Measurements from ENCODE around the gene VAV2. TPM values are rescaled to one million over a fixed set of nuclear protein-coding genes. Genes with fewer than 3 reads are reported as not detected.

The VAV2 gene
- total RNA-seq, 1 donor from 2014 or later, result 80.6 TPM

DNA sequence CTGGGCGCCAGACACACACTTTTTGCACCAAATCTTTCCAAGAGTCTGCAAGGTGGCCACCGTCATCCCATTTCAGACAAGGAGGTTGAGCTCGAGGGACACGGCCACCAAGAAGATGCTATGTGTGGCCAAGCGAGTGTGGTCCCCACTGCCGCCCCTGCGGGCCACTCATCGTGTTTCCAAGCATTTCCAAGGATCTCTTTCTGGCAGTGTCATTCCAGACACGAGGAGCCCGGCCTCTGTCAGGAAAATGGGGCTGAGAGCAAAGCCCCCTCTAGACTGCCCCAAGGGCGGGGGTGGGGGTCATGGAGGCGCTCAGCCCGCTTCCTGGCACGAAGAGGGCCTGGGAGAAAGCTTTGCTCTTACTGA, 10.6 kb downstream of the VAV2 start:
- DNase-seq (ENCODE audit: low spot score, unreplicated experiment), result no peak
- H3K27me3 Mint-ChIP-seq, result no peaks in the 10 kb centered on the region
- H3K36me3 Mint-ChIP-seq (ENCODE audit: insufficient read depth), result no peaks in the 10 kb centered on the region
- no peak overlapping the region for H3K27ac Mint-ChIP-seq
- TF ChIP-seq, protein P1, sequence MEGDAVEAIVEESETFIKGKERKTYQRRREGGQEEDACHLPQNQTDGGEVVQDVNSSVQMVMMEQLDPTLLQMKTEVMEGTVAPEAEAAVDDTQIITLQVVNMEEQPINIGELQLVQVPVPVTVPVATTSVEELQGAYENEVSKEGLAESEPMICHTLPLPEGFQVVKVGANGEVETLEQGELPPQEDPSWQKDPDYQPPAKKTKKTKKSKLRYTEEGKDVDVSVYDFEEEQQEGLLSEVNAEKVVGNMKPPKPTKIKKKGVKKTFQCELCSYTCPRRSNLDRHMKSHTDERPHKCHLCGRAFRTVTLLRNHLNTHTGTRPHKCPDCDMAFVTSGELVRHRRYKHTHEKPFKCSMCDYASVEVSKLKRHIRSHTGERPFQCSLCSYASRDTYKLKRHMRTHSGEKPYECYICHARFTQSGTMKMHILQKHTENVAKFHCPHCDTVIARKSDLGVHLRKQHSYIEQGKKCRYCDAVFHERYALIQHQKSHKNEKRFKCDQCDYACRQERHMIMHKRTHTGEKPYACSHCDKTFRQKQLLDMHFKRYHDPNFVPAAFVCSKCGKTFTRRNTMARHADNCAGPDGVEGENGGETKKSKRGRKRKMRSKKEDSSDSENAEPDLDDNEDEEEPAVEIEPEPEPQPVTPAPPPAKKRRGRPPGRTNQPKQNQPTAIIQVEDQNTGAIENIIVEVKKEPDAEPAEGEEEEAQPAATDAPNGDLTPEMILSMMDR (IDR thresholded peaks at IDR 0.05; ENCODE audit: unreplicated experiment), result no peak
- peaks cover 45% of the 10 kb centered on the region for H3K4me1 Mint-ChIP-seq (ENCODE audit: low read depth)
- H3K9me3 Mint-ChIP-seq (ENCODE audit: low read depth), result no peaks in the 10 kb centered on the region
- no peak overlapping the region for H3K4me3 Mint-ChIP-seq (ENCODE audit: low read depth)

DNA sequence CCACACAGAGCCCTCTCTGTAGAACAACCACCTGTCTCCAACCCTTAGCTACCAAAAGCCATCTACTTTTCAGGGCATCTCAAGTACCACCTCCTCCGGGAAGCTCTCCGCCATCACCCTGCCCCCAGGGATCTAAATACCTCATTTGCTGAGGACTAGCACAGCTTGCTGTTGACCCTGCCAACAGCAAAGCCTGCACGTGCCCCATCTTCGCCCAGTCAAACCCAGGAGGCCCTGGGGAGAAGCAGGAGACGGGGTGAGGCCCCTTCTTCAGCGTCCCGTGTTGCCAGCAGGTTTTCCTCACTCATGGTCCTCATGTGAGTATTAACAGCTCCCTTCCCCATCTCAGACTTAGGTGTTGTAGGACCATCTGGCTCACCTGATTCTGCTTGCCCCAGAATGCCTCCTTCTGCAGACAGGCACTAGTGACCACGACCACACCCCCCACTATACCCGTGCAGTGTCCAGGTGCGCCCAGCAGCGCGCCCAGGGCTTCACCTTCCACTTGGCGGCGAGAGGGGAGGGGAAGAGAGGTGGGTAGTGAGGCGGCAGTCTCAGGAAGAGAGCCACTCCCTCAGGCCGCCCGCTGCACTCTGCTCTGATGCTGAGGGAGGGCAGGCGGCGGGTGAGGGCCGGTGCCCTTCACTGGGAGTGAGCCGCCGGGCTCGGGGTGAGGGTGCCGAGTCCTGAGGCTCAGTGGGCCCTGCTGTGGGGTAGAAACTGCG, 11.1 kb downstream of the VAV2 start:
- Mint-ChIP-seq H3K27ac (no peak overlapping the region), H3K27me3 (no peaks in the 10 kb centered on the region), H3K4me3 (ENCODE audit: low read depth) (peak overlapping the region; percentile 29), H3K36me3 (ENCODE audit: insufficient read depth) (no peaks in the 10 kb centered on the region), H3K4me1 (ENCODE audit: low read depth) (peaks cover 44% of the 10 kb centered on the region), H3K9me3 (ENCODE audit: low read depth) (no peaks in the 10 kb centered on the region)
- TF ChIP-seq, protein P1 (IDR thresholded peaks at IDR 0.05; ENCODE audit: unreplicated experiment), result no peak
- no peak for DNase-seq (ENCODE audit: low spot score, unreplicated experiment)

GRCh38 chr9:133979921-133980863, 11.9 kb downstream of the VAV2 start:
- DNase-seq (ENCODE audit: low spot score, unreplicated experiment), result no peak
- Mint-ChIP-seq H3K36me3 (ENCODE audit: insufficient read depth) (no peaks in the 10 kb centered on the region), H3K27ac (no peak overlapping the region), H3K4me3 (ENCODE audit: low read depth) (no peak overlapping the region), H3K4me1 (ENCODE audit: low read depth) (peaks cover 42% of the 10 kb centered on the region), H3K9me3 (ENCODE audit: low read depth) (no peaks in the 10 kb centered on the region), H3K27me3 (no peaks in the 10 kb centered on the region)
- TF ChIP-seq, protein P1 (IDR thresholded peaks at IDR 0.05; ENCODE audit: unreplicated experiment), result no peak

DNA sequence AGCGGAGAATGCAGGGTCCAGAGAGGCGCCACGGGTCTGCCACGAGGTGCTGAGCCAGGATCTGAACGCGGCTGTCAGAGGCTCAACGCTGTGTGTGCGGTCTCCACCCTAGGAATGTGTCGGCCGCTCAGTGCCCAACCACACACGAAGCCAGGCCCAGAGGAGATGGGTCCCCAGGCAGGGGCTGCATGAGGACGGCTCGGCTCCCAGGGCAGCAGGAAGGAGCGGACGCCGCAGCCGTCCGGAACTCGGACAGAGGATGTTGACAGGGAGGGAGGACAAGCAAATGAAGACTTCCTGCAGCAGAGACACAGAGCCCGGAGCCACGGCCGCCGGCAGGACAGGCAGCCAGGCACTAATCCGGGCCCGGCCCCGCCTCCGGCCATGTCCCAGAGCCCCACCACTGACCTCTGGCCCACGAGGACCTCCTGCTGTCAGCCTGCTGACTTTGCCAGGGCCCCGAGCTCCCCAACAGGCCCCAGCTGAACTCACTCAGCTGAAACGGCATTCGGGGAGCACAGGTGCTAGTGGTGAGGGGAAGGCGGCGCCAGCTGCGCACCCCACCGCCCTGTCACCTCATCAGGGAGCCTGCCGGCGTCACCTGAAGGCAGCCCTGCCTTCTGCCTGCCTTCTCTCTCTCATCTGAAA, 12.7 kb downstream of the VAV2 start:
- Mint-ChIP-seq H3K4me3 (ENCODE audit: low read depth) (no peak overlapping the region), H3K4me1 (ENCODE audit: low read depth) (peaks cover 46% of the 10 kb centered on the region), H3K27ac (no peak overlapping the region), H3K9me3 (ENCODE audit: low read depth) (no peaks in the 10 kb centered on the region), H3K27me3 (no peaks in the 10 kb centered on the region), H3K36me3 (ENCODE audit: insufficient read depth) (no peaks in the 10 kb centered on the region)
- no peak for DNase-seq (ENCODE audit: low spot score, unreplicated experiment)
- TF ChIP-seq, protein P1 (IDR thresholded peaks at IDR 0.05; ENCODE audit: unreplicated experiment), result no peak

- no peak overlapping the region for H3K4me3 Mint-ChIP-seq (ENCODE audit: low read depth)
- H3K9me3 Mint-ChIP-seq (ENCODE audit: low read depth), result no peaks in the 10 kb centered on the region
- no peak overlapping the region for H3K27ac Mint-ChIP-seq
- TF ChIP-seq, protein P1 (IDR thresholded peaks at IDR 0.05; ENCODE audit: unreplicated experiment), result no peak
- peaks cover 46% of the 10 kb centered on the region for H3K4me1 Mint-ChIP-seq (ENCODE audit: low read depth)
- H3K27me3 Mint-ChIP-seq, result no peaks in the 10 kb centered on the region
- no peaks in the 10 kb centered on the region for H3K36me3 Mint-ChIP-seq (ENCODE audit: insufficient read depth)
- no peak for DNase-seq (ENCODE audit: low spot score, unreplicated experiment)
Measured at GRCh38 chr9:133978899-133979272, 13.2 kb downstream of the VAV2 start.

Measured in progenitor cell of endocrine pancreas (in vitro differentiated cells).